Fibroblast of lung (primary cell): ENCODE results near the gene DLG4. TPM values are rescaled to one million over a fixed set of nuclear protein-coding genes. Genes with fewer than 3 reads are reported as not detected.

Source experiments
- DNase-seq, 2 donors: peaks; one replicate each; pipeline versions ENCODE4 v3.0.0 to v3.0.0-alpha.2; 2010; ENCODE audit warnings: low read depth in 2 of 2
- H2AFZ ChIP-seq: 2 replicates; pipeline ENCODE4 v1.5.1; 2012; ENCODE audit warnings: low read length, control low read depth, inconsistent platforms
- H3K27ac ChIP-seq: 2 replicates; pipeline ENCODE4 v1.5.1; 2011; ENCODE audit warnings: low read length, control low read depth; ENCODE audit not compliant: insufficient read depth
- H3K27me3 ChIP-seq: 2 replicates; pipeline ENCODE4 v1.5.1; 2011; ENCODE audit warnings: mild to moderate bottlenecking, low read length; ENCODE audit not compliant: control insufficient read depth, insufficient read depth
- H3K36me3 ChIP-seq: 2 replicates; pipeline ENCODE4 v1.5.1; 2011; ENCODE audit warnings: low read length; ENCODE audit not compliant: control insufficient read depth, insufficient read depth
- H3K4me1 ChIP-seq: 2 replicates; pipeline ENCODE4 v1.5.1; 2011; ENCODE audit warnings: low read length; ENCODE audit not compliant: control insufficient read depth, insufficient read depth; ENCODE audit errors: extremely low read depth
- H3K4me2 ChIP-seq: 2 replicates; pipeline ENCODE4 v1.5.1; 2011; ENCODE audit warnings: low read length, control low read depth; ENCODE audit not compliant: insufficient read depth; ENCODE audit errors: extremely low read depth
- H3K4me3 ChIP-seq, 4 experiments: fragments of 200-600 bp in 1 of 4; sonication (generic) in 1 of 4; replicated peaks in 1 of 4; 2 replicates each; pipeline ENCODE4 v1.5.1; 2011 to 2016; ENCODE audit warnings: low read length in 4 of 4, low read depth in 3 of 4, mild to moderate bottlenecking in 3 of 4, control low read depth in 2 of 4, inconsistent platforms in 1 of 4, mixed read lengths in 1 of 4; ENCODE audit not compliant: insufficient read depth in 1 of 4; ENCODE audit errors: control extremely low read depth in 1 of 4
- H3K79me2 ChIP-seq: 2 replicates; pipeline ENCODE4 v1.5.1; 2012; ENCODE audit warnings: mild to moderate bottlenecking, low read length, inconsistent platforms; ENCODE audit not compliant: control insufficient read depth, insufficient read depth
- H3K9ac ChIP-seq: 2 replicates; pipeline ENCODE4 v1.5.1; 2011; ENCODE audit warnings: mild to moderate bottlenecking, low read length, control low read depth; ENCODE audit not compliant: insufficient read depth
- H3K9me3 ChIP-seq: 2 replicates; pipeline ENCODE4 v1.5.1; 2012; ENCODE audit warnings: low read depth, low read length; ENCODE audit not compliant: control insufficient read depth, insufficient read depth
- H4K20me1 ChIP-seq: 2 replicates; pipeline ENCODE4 v1.5.1; 2011; ENCODE audit warnings: low read length; ENCODE audit not compliant: control insufficient read depth, insufficient read depth; ENCODE audit errors: extremely low read depth
- CTCF ChIP-seq, 2 donors: IDR thresholded peaks in 1 of 2; conservative IDR thresholded peaks in 1 of 2; 1 replicate in 1 of 2; 2 replicates in 1 of 2; pipeline ENCODE4 v1.5.1; 2011 to 2012; ENCODE audit warnings: low read length in 2 of 2, control low read depth in 1 of 2, inconsistent platforms in 1 of 2, low read depth in 1 of 2, mild to moderate bottlenecking in 1 of 2
- EZH2 ChIP-seq: IDR thresholded peaks from 2 replicates; pipeline ENCODE4 v1.5.1; 2012; ENCODE audit warnings: low read length, control low read depth, mild to moderate bottlenecking; ENCODE audit errors: missing control alignments
- polyA plus RNA-seq, 2 donors: library from polyadenylated mRNA; depleted of rRNA in 1 of 2; stranded (reverse) in 1 of 2; unstranded in 1 of 2; fragments of >200 nt; gene quantifications; 2 replicates each; pipeline ENCODE4 v1.2.1, GENCODE V29; 2011 to 2012; ENCODE audit warnings: missing spikeins in 1 of 2
- total RNA-seq: library from RNA; depleted of rRNA; stranded (reverse); fragments of >200 nt; gene quantifications from 2 replicates; pipeline ENCODE4 v1.2.1, GENCODE V29; 2014

Gene DLG4
- total and polyA plus RNA-seq, 2 donors (not counting 1 experiment from before 2014, with no cell fraction given), result 11.3 to 22.0 TPM

- no peaks in the 10 kb centered on the region for H3K9me3 ChIP-seq
- no peak overlapping the region for H3K4me3 ChIP-seq
- no peaks in the 10 kb centered on the region for H3K4me1 ChIP-seq
- no peak overlapping the region for H3K27ac ChIP-seq
- H3K9ac ChIP-seq, result no peak overlapping the region
- no peaks in the 10 kb centered on the region for H3K36me3 ChIP-seq
- no peak overlapping the region for H3K4me2 ChIP-seq
- no peak overlapping the region for H2AFZ ChIP-seq
- H3K27me3 ChIP-seq, result peaks cover 10% of the 10 kb centered on the region
- H4K20me1 ChIP-seq, result no peaks in the 10 kb centered on the region
- no peaks in the 10 kb centered on the region for H3K79me2 ChIP-seq
- DNase-seq, result no peak
- no peak for TF ChIP-seq CTCF (conservative IDR thresholded peaks at IDR 0.05 in 1 of 2, IDR thresholded peaks at IDR 0.05 in 1 of 2; ENCODE audit: low read depth in 1 of 2, low read length in 2 of 2)
- no peak for TF ChIP-seq EZH2
These were observed 71.9 kb downstream of the DLG4 start for GRCh38 chr17:7147772-7148171.

GRCh38 chr17:7146115-7146514, 73.5 kb downstream of the DLG4 start:
- Histone ChIP-seq H3K9ac (no peak overlapping the region), H4K20me1 (no peaks in the 10 kb centered on the region), H3K4me3 (no peak overlapping the region), H2AFZ (no peak overlapping the region), H3K27ac (no peak overlapping the region), H3K4me1 (no peaks in the 10 kb centered on the region), H3K9me3 (no peaks in the 10 kb centered on the region), H3K27me3 (peaks cover 13% of the 10 kb centered on the region), H3K79me2 (no peaks in the 10 kb centered on the region), H3K36me3 (no peaks in the 10 kb centered on the region), H3K4me2 (no peak overlapping the region)
- peak in 1 of 2 donors; percentile 35 for DNase-seq
- TF ChIP-seq EZH2, result no peak
- TF ChIP-seq CTCF (conservative IDR thresholded peaks at IDR 0.05 in 1 of 2, IDR thresholded peaks at IDR 0.05 in 1 of 2; ENCODE audit: low read depth in 1 of 2, low read length in 2 of 2), result no peak

- Histone ChIP-seq H3K4me3 (no peak overlapping the region), H4K20me1 (no peaks in the 10 kb centered on the region), H3K9ac (no peak overlapping the region), H3K27ac (no peak overlapping the region), H2AFZ (no peak overlapping the region), H3K79me2 (no peaks in the 10 kb centered on the region), H3K9me3 (no peaks in the 10 kb centered on the region), H3K27me3 (peaks cover 15% of the 10 kb centered on the region), H3K4me2 (no peak overlapping the region), H3K4me1 (no peaks in the 10 kb centered on the region), H3K36me3 (no peaks in the 10 kb centered on the region)
- TF ChIP-seq EZH2 (no peak), CTCF (conservative IDR thresholded peaks at IDR 0.05 in 1 of 2, IDR thresholded peaks at IDR 0.05 in 1 of 2; ENCODE audit: low read depth in 1 of 2, low read length in 2 of 2) (no peak)
- no peak for DNase-seq
These were observed 75.4 kb downstream of the DLG4 start for GRCh38 chr17:7144213-7144612.
